ENCODE measurements around the gene ACSBG1.

Gene ACSBG1

GRCh38 chr15:78203346-78204225 lies 30.8 kb downstream of the ACSBG1 start:
- no peak for DNase-seq (ENCODE audit: low read depth in 2 of 2)

- no peak for DNase-seq (ENCODE audit: low read depth in 2 of 2)
Observed at GRCh38 chr15:78201281-78202190, 32.8 kb downstream of the ACSBG1 start.

GRCh38 chr15:78200276-78200930 lies 34.0 kb downstream of the ACSBG1 start:
- DNase-seq (ENCODE audit: low read depth in 2 of 2): no peak

GRCh38 chr15:78197632-78198031 lies 36.7 kb downstream of the ACSBG1 start:
- no peak for DNase-seq (ENCODE audit: low read depth in 2 of 2)

GRCh38 chr15:78195735-78196201 lies 38.6 kb downstream of the ACSBG1 start:
- DNase-seq (ENCODE audit: low read depth in 2 of 2): peak in 1 of 2 donors; percentile 20

- DNase-seq (ENCODE audit: low read depth in 2 of 2): no peak
Observed at GRCh38 chr15:78194568-78194925, 39.8 kb downstream of the ACSBG1 start.

GRCh38 chr15:78193731-78194567 lies 40.4 kb downstream of the ACSBG1 start:
- no peak for DNase-seq (ENCODE audit: low read depth in 2 of 2)

- no peak for DNase-seq (ENCODE audit: low read depth in 2 of 2)
Observed at GRCh38 chr15:78192826-78193594, 41.4 kb downstream of the ACSBG1 start.

GRCh38 chr15:78182821-78183220 lies 51.5 kb downstream of the ACSBG1 start:
- DNase-seq (ENCODE audit: low read depth in 2 of 2): no peak

- DNase-seq (ENCODE audit: low read depth in 2 of 2): no peak
Observed at GRCh38 chr15:78182336-78182700, 52.0 kb downstream of the ACSBG1 start.

GRCh38 chr15:78179906-78180305 lies 54.5 kb downstream of the ACSBG1 start:
- no peak for DNase-seq (ENCODE audit: low read depth in 2 of 2)

- no peak for DNase-seq (ENCODE audit: low read depth in 2 of 2)
Observed at GRCh38 chr15:78179286-78179840, 55.0 kb downstream of the ACSBG1 start.

- no peak for DNase-seq (ENCODE audit: low read depth in 2 of 2)
Observed at GRCh38 chr15:78178064-78178463, 56.3 kb downstream of the ACSBG1 start.

- DNase-seq (ENCODE audit: low read depth in 2 of 2): peak in 1 of 2 donors; percentile 36
Observed at GRCh38 chr15:78177447-78177873, 56.9 kb downstream of the ACSBG1 start.

GRCh38 chr15:78175330-78175729 lies 59.0 kb downstream of the ACSBG1 start:
- DNase-seq (ENCODE audit: low read depth in 2 of 2): no peak

- DNase-seq (ENCODE audit: low read depth in 2 of 2): no peak
Observed at GRCh38 chr15:78174401-78174800, 60.0 kb downstream of the ACSBG1 start.

- no peak for DNase-seq (ENCODE audit: low read depth in 2 of 2)
Observed at GRCh38 chr15:78171864-78172472, 62.4 kb downstream of the ACSBG1 start.

- DNase-seq (ENCODE audit: low read depth in 2 of 2): no peak
Observed at GRCh38 chr15:78170848-78171773, 63.3 kb downstream of the ACSBG1 start.

Data from stimulated activated CD8-positive, alpha-beta memory T cell treated with anti-CD3 and anti-CD28 coated beads, Interleukin-2, amount 100 ng/mL, for 48 hours (primary cell).